HepG2 (cell line): ENCODE results near the gene CA10. TPM values are rescaled to one million over a fixed set of nuclear protein-coding genes. Genes with fewer than 3 reads are reported as not detected.

Experiments used
- AHDC1 ChIP-seq: sonication (generic); formaldehyde crosslinking; IDR thresholded peaks from 2 replicates; pipeline ENCODE4 v1.5.1; 2020; ENCODE audit warnings: mild to moderate bottlenecking, missing genetic modification reagents, borderline replicate concordance
- CERS6 ChIP-seq: sonication (generic); formaldehyde crosslinking; IDR thresholded peaks from 2 replicates; pipeline ENCODE4 v1.5.0; 2020; ENCODE audit warnings: missing genetic modification reagents
- DZIP1 ChIP-seq: sonication (generic); formaldehyde crosslinking; IDR thresholded peaks from 2 replicates; pipeline ENCODE4 v1.5.0; 2020; ENCODE audit warnings: mild to moderate bottlenecking, missing genetic modification reagents
- HHEX ChIP-seq: IDR thresholded peaks from 2 replicates; pipeline ENCODE4 v1.6.1; 2016; ENCODE audit warnings: control low read depth
- HNF1B ChIP-seq: sonication (generic); formaldehyde crosslinking; IDR thresholded peaks from 2 replicates; pipeline ENCODE4 v1.5.1; 2020; ENCODE audit warnings: mild to moderate bottlenecking, moderate library complexity, missing genetic modification reagents
- REXO4 ChIP-seq: sonication (generic); formaldehyde crosslinking; IDR thresholded peaks from 2 replicates; pipeline ENCODE4 v1.8.0; 2022; ENCODE audit warnings: missing genetic modification reagents, mild to moderate bottlenecking, borderline replicate concordance
- SMC3 ChIP-seq: IDR thresholded peaks from 2 replicates; pipeline ENCODE4 v1.6.1; 2011; ENCODE audit warnings: low read length, improper control_type of control experiment
- STAT5B ChIP-seq: sonication (generic); formaldehyde crosslinking; IDR thresholded peaks from 2 replicates; pipeline ENCODE4 v1.4.0; 2020; ENCODE audit warnings: missing genetic modification reagents
- TEAD3 ChIP-seq: optimal IDR thresholded peaks from 2 replicates; pipeline ENCODE3; 2016; ENCODE audit warnings: borderline replicate concordance
- ZBED4 ChIP-seq: sonication (generic); formaldehyde crosslinking; IDR thresholded peaks from 2 replicates; pipeline ENCODE4 v1.4.0; 2020; ENCODE audit warnings: missing genetic modification reagents, borderline replicate concordance
- ZNF230 ChIP-seq: sonication (generic); formaldehyde crosslinking; IDR thresholded peaks from 2 replicates; pipeline ENCODE4 v1.4.0; 2020; ENCODE audit warnings: mild to moderate bottlenecking, missing genetic modification reagents
- ZNF557 ChIP-seq: sonication (generic); formaldehyde crosslinking; IDR thresholded peaks from 2 replicates; pipeline ENCODE4 v1.4.0; 2020; ENCODE audit warnings: missing genetic modification reagents
- ZNF563 ChIP-seq: sonication (generic); formaldehyde crosslinking; IDR thresholded peaks from 2 replicates; pipeline ENCODE4 v1.8.0; 2022; ENCODE audit warnings: mild to moderate bottlenecking, moderate library complexity, missing genetic modification reagents
- ZNF652 ChIP-seq: IDR thresholded peaks from 2 replicates; pipeline ENCODE4 v1.6.1; 2016; ENCODE audit warnings: low read depth, borderline replicate concordance
- polyA plus RNA-seq, 8 experiments: library from polyadenylated mRNA; depleted of rRNA in 3 of 8; stranded (reverse) in 7 of 8; unstranded in 1 of 8; fragments of >200 nt; fragmentation: Illumina TruSeq in 4 of 8; extraction: Trizol in 4 of 8; gene quantifications; 2 replicates each; pipeline versions ENCODE4 v1.2.1 to v1.2.3, GENCODE V29; 2011 to 2016; ENCODE audit warnings: low read depth in 4 of 8, missing spikeins in 1 of 8, mixed read lengths in 1 of 8; ENCODE audit not compliant: insufficient read depth in 1 of 8
- total RNA-seq, 5 experiments: library from RNA; depleted of rRNA; stranded (reverse); fragments of >200 nt; fragmentation: Illumina TruSeq; extraction: Trizol; gene quantifications; 2 replicates each; pipeline ENCODE4 v1.2.3, GENCODE V29; 2016; ENCODE audit warnings: low read depth in 1 of 5

The CA10 gene
- total and polyA plus RNA-seq, 2 of the 13 experiments (the other 11 are each of a cell fraction or from before 2014, with no cell fraction given): not detected

- TF ChIP-seq ZBED4 (CRISPR knock-in tag) (no peak), AHDC1 (CRISPR knock-in tag) (no peak), ZNF557 (no peak), STAT5B (CRISPR knock-in tag) (no peak), ZNF652 (CRISPR knock-in tag) (no peak), TEAD3 (CRISPR knock-in tag) (peak; percentile 45), DZIP1 (no peak), SMC3 (peak; percentile 84), ZNF230 (CRISPR knock-in tag) (no peak), CERS6 (CRISPR knock-in tag) (no peak), HNF1B (CRISPR knock-in tag) (peak; percentile 21; the same call in 1 of the 2 replicates), ZNF563 (CRISPR knock-in tag) (no peak), REXO4 (CRISPR knock-in tag) (no peak), HHEX (CRISPR knock-in tag) (no peak)
Measured at GRCh38 chr17:51764387-51764971, 394.0 kb downstream of the CA10 start (continued).
